Keratinocyte (primary cell): ENCODE measurements around the gene CLN6. TPM values are rescaled to one million over a fixed set of nuclear protein-coding genes. Genes with fewer than 3 reads are reported as not detected.

Source experiments
- DNase-seq: peaks from one replicate; pipeline ENCODE4 v3.0.0-alpha.2; 2011; ENCODE audit warnings: low read depth, missing footprints, low spot score
- FAIRE-seq: peaks from 2 replicates; lab custom pipeline; 2011; peaks lifted over from hg19 to GRCh38; lab: Jason Lieb, UNC
- H2AFZ ChIP-seq: 2 replicates; pipeline ENCODE4 v1.6.0; 2012; ENCODE audit warnings: low read length, control low read depth, inconsistent platforms; ENCODE audit not compliant: control insufficient read depth
- H3K27ac ChIP-seq: 2 replicates; pipeline ENCODE4 v1.5.1; 2011; ENCODE audit warnings: low read length; ENCODE audit not compliant: control insufficient read depth, insufficient read depth
- H3K27me3 ChIP-seq: 3 replicates; pipeline ENCODE4 v1.6.0; 2011; ENCODE audit warnings: low read length; ENCODE audit not compliant: control insufficient read depth, insufficient read depth; ENCODE audit errors: extremely low read depth
- H3K36me3 ChIP-seq, 2 experiments: 2 replicates in 1 of 2; 3 replicates in 1 of 2; pipeline ENCODE4 v1.5.1; 2011; ENCODE audit warnings: low read length in 2 of 2, mild to moderate bottlenecking in 1 of 2; ENCODE audit not compliant: control insufficient read depth in 2 of 2, insufficient read depth in 2 of 2; ENCODE audit errors: extremely low read depth in 1 of 2
- H3K4me1 ChIP-seq: 3 replicates; pipeline ENCODE4 v1.5.1; 2011; ENCODE audit warnings: low read length; ENCODE audit not compliant: control insufficient read depth, insufficient read depth; ENCODE audit errors: extremely low read depth
- H3K4me2 ChIP-seq: 3 replicates; pipeline ENCODE4 v1.6.0; 2011; ENCODE audit warnings: low read depth, low read length; ENCODE audit not compliant: control insufficient read depth, insufficient read depth; ENCODE audit errors: extremely low read depth
- H3K4me3 ChIP-seq, 3 experiments: fragments of 200-600 bp in 1 of 3; sonication (generic) in 1 of 3; 2 replicates in 2 of 3; 3 replicates in 1 of 3; pipeline ENCODE4 v1.5.1; 2011 to 2016; ENCODE audit warnings: low read length in 3 of 3, mild to moderate bottlenecking in 3 of 3, control low read depth in 2 of 3, inconsistent platforms in 1 of 3, low read depth in 1 of 3, mixed read lengths in 1 of 3, mixed run types in 1 of 3, moderate library complexity in 1 of 3; ENCODE audit not compliant: control insufficient read depth in 2 of 3, insufficient read depth in 2 of 3; ENCODE audit errors: extremely low read depth in 1 of 3
- H3K79me2 ChIP-seq: 2 replicates; pipeline ENCODE4 v1.6.0; 2012; ENCODE audit warnings: low read length; ENCODE audit not compliant: control insufficient read depth, insufficient read depth
- H3K9ac ChIP-seq: 3 replicates; pipeline ENCODE4 v1.6.0; 2011; ENCODE audit warnings: low read length; ENCODE audit not compliant: control insufficient read depth, insufficient read depth; ENCODE audit errors: extremely low read depth
- H3K9me1 ChIP-seq: 3 replicates; pipeline ENCODE4 v1.6.0; 2011; ENCODE audit warnings: low read length; ENCODE audit not compliant: control insufficient read depth, insufficient read depth; ENCODE audit errors: extremely low read depth
- H3K9me3 ChIP-seq: 2 replicates; pipeline ENCODE4 v1.5.1; 2012; ENCODE audit warnings: low read depth, low read length; ENCODE audit not compliant: control insufficient read depth
- H4K20me1 ChIP-seq: 3 replicates; pipeline ENCODE4 v1.6.0; 2011; ENCODE audit warnings: low read length; ENCODE audit not compliant: control insufficient read depth, insufficient read depth; ENCODE audit errors: extremely low read depth
- CTCF ChIP-seq, 3 experiments: IDR thresholded peaks in 1 of 3; conservative IDR thresholded peaks in 1 of 3; optimal IDR thresholded peaks in 1 of 3; 2 replicates in 2 of 3; 3 replicates in 1 of 3; pipeline versions ENCODE3 to v1.5.1; 2011; ENCODE audit warnings: low read length in 3 of 3, mild to moderate bottlenecking in 3 of 3, moderate library complexity in 2 of 3, control low read depth in 1 of 3, inconsistent platforms in 1 of 3; ENCODE audit not compliant: insufficient read depth in 2 of 3; ENCODE audit errors: extremely low read depth in 1 of 3
- EZH2 ChIP-seq: IDR thresholded peaks from one replicate; pipeline ENCODE4 v1.6.1; 2012; ENCODE audit warnings: inconsistent platforms, mild to moderate bottlenecking, low read length, moderate library complexity
- dilution Hi-C: fragments of 300-500 bp; cut with MboI; formaldehyde crosslinking; loops from one replicate; pipeline ENCODE4 v1.7.0; 2020; ENCODE audit warnings: low sequenced_read_pairs; ENCODE audit not compliant: extremely low pct_ligation_motif_present
- polyA plus RNA-seq, 5 experiments: library from polyadenylated mRNA; depleted of rRNA in 3 of 5; stranded (reverse) in 3 of 5; stranded (forward) in 1 of 5; unstranded in 1 of 5; fragments of >200 nt; gene quantifications; 1 replicate in 1 of 5; 2 replicates in 3 of 5; 3 replicates in 1 of 5; pipeline versions ENCODE4 v1.2.1 to v1.2.3, GENCODE V29; 2011 to 2012; ENCODE audit warnings: missing spikeins in 2 of 5, low read depth in 1 of 5, low replicate concordance in 1 of 5

The CLN6 gene
- polyA plus RNA-seq, 1 donor (not counting 4 experiments of a cell fraction or from before 2014, with no cell fraction given) = 26.7 TPM

DNA sequence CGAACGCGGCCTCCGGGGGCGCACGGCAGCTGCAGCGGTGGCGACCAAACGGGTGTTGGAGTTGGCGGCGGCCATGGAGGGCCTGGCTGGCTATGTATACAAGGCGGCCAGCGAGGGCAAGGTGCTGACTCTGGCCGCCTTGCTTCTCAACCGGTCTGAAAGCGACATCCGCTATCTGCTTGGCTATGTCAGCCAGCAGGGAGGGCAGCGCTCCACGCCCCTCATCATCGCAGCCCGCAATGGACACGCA, 48.7 kb upstream of the CLN6 start:
- no peak for FAIRE-seq
- Histone ChIP-seq H3K9me1 (no peaks in the 10 kb centered on the region), H3K4me3 (peak overlapping the region; percentile 88 to 95 (median 92)), H3K4me1 (peaks cover 38% of the 10 kb centered on the region), H3K36me3 (peaks cover 0 to 4% of the 10 kb centered on the region in 2 experiments), H4K20me1 (peaks cover 10% of the 10 kb centered on the region), H3K79me2 (peaks cover 54% of the 10 kb centered on the region), H3K27me3 (no peaks in the 10 kb centered on the region), H3K27ac (peak overlapping the region; percentile 96), H2AFZ (no peak overlapping the region), H3K9ac (peak overlapping the region; percentile 88), H3K9me3 (no peaks in the 10 kb centered on the region), H3K4me2 (peak overlapping the region; percentile 90)
- TF ChIP-seq EZH2 = no peak
- peak in 2 of 3 experiments; percentile 19 to 33 for TF ChIP-seq CTCF (optimal IDR thresholded peaks at IDR 0.05 in 1 of 3, IDR thresholded peaks at IDR 0.05 in 1 of 3, conservative IDR thresholded peaks at IDR 0.05 in 1 of 3; ENCODE audit: extremely low read depth in 1 of 3, insufficient read depth in 2 of 3, low read length in 3 of 3)
- no peak for DNase-seq
- dilution Hi-C loops = no loop called here

DNA sequence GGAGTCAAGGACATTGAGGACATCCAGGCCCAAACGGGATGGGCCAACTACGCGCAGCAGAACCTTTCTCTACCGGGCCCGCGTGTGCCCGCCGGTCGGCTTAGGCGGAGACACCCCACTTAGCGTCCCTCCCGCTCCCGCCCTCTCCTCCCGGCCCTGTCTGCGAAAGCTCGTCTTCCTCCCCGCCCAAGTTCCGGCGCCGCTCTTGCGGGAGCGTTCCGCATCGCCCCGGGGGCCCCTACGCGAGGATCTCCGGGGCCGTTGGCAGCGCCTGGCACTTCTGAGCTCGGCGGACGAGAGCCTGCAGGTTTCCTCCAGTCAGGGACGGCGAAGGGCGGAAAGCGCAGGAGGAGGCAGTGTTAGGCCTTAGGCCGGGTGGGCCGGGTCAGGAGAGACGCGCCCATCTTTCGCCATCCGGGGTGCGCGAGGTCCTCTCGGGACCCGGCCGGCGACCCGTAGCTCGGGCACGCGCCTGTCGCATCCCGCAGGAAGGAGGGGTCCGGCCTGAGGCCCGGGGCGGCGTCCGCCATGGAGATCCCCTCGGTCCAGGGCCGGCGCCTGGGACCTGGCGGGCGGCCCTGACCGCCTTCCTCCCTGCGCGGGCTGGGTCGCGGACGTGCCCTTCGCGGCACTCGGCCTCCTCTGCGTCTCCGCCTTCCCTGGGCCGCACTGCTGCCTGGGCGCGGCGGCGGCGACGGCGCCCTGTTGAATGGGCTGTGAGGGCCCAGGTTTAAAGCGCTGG, 48.2 kb upstream of the CLN6 start, which contains the start of gene FEM1B:
Gene FEM1B, plus strand, starts transcription at position 143 of the 742 bp plus-strand sequence. CDS start 673 bp downstream, outside the sequence.
- peak within 1 kb of the TSS; percentile 93 for H2AFZ ChIP-seq
- dilution Hi-C loops = no loop called here
- H3K4me1 ChIP-seq = peaks cover 43% of the 10 kb centered on the region

More for the DNA sequence above, 48.2 kb upstream of the CLN6 start, which contains the start of gene FEM1B:
- DNase-seq (no peak), FAIRE-seq (no peak)
- Histone ChIP-seq H3K36me3 (peaks cover 0 to 4% of the 10 kb centered on the region in 2 experiments), H3K27ac (peak within 1 kb of the TSS; percentile 96), H3K9me1 (no peaks in the 10 kb centered on the region), H3K79me2 (peaks cover 49% of the 10 kb centered on the region), H3K4me2 (peak within 1 kb of the TSS; percentile 97), H3K27me3 (no peaks in the 10 kb centered on the region), H3K4me3 (peak within 1 kb of the TSS; percentile 88 to 95 (median 92)), H3K9ac (peak within 1 kb of the TSS; percentile 88), H3K9me3 (no peaks in the 10 kb centered on the region), H4K20me1 (peaks cover 10% of the 10 kb centered on the region)
- TF ChIP-seq EZH2 (no peak), CTCF (optimal IDR thresholded peaks at IDR 0.05 in 1 of 3, IDR thresholded peaks at IDR 0.05 in 1 of 3, conservative IDR thresholded peaks at IDR 0.05 in 1 of 3; ENCODE audit: extremely low read depth in 1 of 3, insufficient read depth in 2 of 3, low read length in 3 of 3) (no peak)
